ENCODE results near the gene LHX1.

- no peak for TF ChIP-seq POLR2A (IDR thresholded peaks at IDR 0.05)
- no peak for TF ChIP-seq CTCF (IDR thresholded peaks at IDR 0.05)
Measured at GRCh38 chr17:36935671-36936454, 1.4 kb upstream of the LHX1 start.
